Suppressor macrophage treated with lipopolysaccharide for 1 hour (primary cell): ENCODE measurements around the gene CIRBP.

Experiments
- DNase-seq, 3 donors: peaks; one replicate each; pipeline ENCODE4 v3.0.0-alpha.2; 2020 to 2022

Gene CIRBP

DNA sequence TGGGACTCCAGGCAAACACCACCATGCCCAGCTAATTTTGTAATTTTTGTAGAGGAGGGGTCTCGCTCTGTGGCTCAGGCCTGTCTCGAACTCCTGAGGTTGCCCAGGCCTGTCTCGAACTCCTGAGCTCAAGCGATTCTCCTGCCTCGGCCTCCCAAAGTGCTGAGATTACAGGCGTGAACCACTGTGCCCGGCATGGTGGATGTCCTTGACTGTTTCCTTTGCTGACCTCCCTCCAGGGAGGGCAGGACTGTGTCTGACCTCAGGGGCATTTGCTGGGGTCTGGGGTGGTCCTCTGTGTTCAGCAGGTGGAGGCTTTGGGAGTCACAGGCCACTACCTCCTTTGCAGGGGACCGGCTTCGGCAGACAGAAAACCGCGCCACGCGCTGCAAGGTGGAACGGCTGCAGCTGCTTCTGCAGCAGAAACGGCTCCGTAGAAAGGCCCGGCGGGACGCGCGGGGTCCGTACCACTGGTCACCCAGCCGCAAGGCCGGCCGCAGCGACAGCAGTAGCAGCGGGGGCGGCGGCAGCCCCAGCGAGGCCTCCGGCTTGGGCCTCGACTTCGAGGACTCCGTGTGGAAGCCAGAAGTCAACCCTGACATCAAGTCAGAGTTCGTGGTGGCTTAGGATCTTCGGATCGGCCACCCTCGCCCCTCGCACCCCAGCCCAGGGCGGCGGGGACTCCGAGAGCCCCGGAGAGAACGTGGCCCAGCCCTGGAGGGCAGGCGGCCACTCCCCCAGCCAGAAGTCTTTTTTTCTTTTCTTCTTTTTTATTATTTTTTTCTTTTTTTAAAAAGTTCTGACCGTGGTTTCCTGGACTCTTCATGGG is 12.3 kb upstream of the CIRBP start:
- DNase-seq = no peak

DNA sequence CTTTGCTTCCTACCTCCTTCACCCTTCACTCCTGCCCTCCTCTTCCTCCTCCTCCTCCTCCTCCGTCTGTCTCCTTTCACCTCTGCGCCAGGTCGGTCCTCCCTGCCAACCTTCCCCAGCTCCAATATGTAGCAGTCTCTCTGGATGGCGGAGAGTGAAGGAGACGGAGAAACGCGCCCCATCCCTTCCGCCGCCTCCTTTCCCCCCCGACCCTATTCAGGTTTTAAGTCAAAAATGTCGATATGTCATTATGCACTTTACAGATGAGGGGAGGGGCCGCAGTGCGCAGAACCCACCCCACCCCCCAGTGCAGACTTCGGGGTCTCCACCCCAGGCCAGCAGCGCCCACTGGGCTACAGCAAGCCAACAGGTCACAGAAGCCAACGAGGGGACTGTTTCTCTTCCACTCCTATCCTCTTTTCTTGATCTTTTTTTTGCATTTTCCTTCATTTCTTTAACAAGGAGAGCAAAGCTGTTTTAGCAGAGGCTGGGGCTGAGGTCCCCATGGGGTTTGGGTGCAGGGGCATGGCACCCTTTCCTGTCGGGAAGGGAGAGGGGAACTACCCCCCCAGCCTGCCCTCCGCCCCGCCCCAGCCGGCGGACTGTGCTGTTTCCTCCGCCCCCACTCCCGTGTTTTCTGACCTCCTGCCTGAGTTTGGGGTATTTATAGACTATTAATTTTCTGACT is 11.5 kb upstream of the CIRBP start:
- peak in 1 of 3 donors; percentile 50 for DNase-seq

- DNase-seq = no peak
Measured at GRCh38 chr19:1258163-1258492, 11.0 kb upstream of the CIRBP start.

- DNase-seq = no peak
Measured at GRCh38 chr19:1258707-1259205, 10.4 kb upstream of the CIRBP start.

GRCh38 chr19:1259206-1259875 is 9.8 kb upstream of the CIRBP start:
- peak; percentile 59 to 69 (median 64) for DNase-seq

GRCh38 chr19:1259876-1260748 is 9.0 kb upstream of the CIRBP start:
- peak; percentile 52 to 73 (median 56) for DNase-seq

GRCh38 chr19:1260749-1261537 is 8.2 kb upstream of the CIRBP start:
- peak; percentile 99 to 100 (median 100) for DNase-seq

- no peak for DNase-seq
Measured at GRCh38 chr19:1261538-1261797, 7.7 kb upstream of the CIRBP start.

GRCh38 chr19:1261798-1262622 is 7.1 kb upstream of the CIRBP start:
- peak in 2 of 3 donors; percentile 29 to 52 for DNase-seq

DNA sequence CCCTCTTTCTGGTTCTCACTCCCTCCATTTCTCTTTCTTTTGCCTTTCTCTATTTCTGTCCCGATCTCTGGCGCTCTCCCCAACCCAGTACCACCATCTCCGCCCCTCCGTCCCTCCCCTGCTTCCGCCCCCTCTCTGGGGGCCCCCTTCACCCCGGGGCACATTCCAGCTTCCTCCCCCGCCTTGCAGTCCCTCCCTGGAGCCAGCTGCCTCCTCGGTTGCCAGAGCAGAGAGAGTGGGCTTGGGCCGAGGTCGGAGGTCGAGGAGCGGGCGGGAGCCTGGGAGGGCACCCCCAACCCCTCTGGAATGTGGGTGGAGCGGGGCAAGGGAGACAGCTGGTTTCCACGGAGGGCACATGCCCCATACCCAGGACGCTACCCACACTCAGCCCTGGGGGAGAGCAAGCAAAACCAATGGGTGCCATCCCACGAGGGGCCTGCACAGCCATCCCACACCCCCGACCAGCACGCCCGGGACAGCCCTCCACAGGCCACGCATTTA is 6.5 kb upstream of the CIRBP start:
- DNase-seq = no peak

DNA sequence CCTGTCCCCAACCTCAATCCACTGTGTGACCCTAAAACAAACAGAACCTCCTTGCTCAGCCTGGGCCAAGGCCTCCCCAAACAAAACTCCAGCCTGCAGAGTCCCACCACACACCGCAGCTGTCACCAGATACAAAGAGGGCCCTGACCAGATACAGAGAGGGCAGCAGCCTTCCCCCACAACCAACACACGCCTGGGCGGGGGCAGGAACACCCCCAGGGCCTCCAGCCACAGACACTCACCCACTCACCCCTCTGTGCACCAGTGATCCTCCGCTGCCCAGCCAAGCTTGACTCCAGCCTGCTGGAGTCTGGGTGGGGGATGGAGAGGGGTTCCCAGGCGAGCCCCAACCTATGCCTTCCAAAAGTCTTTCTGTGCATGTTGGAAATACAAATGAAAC is 5.9 kb upstream of the CIRBP start:
- no peak for DNase-seq

GRCh38 chr19:1264801-1265614 is 4.1 kb upstream of the CIRBP start:
- peak; percentile 76 to 82 (median 80) for DNase-seq

- peak; percentile 88 to 91 (median 90) for DNase-seq
Measured at GRCh38 chr19:1265615-1266128, 3.5 kb upstream of the CIRBP start.

- peak; percentile 86 to 94 (median 92) for DNase-seq
Measured at GRCh38 chr19:1266129-1266915, 2.8 kb upstream of the CIRBP start.

DNA sequence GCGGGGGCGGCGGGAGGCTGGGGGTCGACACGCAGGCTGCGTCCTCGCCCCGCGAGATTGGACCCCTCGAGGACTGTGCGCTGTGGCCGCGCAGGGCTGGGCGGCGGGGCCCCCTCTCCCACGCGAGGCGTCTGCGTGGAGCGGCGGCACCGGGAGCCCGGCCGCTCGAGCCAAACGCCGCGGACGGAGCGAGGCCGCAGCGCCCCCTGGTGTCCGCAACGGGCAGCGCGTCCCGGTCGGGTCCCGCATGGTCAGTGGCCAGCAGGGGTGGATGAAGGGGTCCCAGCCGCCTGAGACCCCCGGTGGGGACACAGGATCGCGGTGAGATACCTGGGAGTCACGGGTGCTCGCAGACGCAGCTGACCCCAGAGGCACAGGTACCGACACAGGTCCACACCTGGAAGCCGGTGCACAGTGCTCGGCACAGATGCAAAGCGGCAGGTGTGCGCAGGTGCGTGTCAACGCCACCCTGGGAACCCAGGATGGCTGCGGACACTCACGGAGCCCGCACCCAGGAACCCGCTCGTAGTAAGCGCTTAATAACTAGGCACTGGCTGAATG is 2.1 kb upstream of the CIRBP start:
- DNase-seq = peak; percentile 74 to 91 (median 87)

- peak; percentile 52 to 66 (median 55) for DNase-seq
Measured at GRCh38 chr19:1267477-1268225, 1.5 kb upstream of the CIRBP start.

- no peak for DNase-seq
Measured at GRCh38 chr19:1268226-1269064, 687 bp upstream of the CIRBP start.
